Activated CD4-positive, alpha-beta T cell treated with anti-CD3 and anti-CD28 coated beads for 24 hours (primary cell): Measurements from ENCODE around the gene VOPP1.
A peak's percentile ranks its signal among the peaks of the same experiment; 100 is the strongest.

Source experiments
- DNase-seq, 2 donors: peaks; one replicate each; pipeline ENCODE4 v3.0.0-alpha.2; 2020; ENCODE audit warnings: low read depth in 2 of 2

VOPP1 gene

GRCh38 chr7:55576753-55577152 lies 4.5 kb upstream of the VOPP1 start:
- DNase-seq: no peak

DNA sequence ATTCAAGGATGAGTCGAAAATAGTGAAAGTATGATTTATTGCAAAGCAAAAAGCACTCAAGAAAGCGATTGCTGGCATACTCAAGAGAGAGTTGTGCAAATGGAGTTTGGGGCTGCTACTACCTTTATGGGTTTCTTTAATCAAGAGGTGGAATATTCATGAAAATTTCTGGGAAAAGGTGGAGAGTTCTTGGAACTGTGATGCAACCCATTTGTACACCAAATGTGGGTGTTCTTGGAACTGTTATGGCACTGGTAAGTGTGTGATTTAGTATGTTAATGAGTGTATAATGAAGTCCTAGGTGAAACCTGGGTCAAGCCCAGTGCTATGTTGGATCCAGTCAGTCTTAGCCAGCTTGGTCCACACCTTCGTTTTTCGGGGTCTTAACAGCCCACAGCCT lies 3.4 kb upstream of the VOPP1 start:
- DNase-seq: no peak

DNA sequence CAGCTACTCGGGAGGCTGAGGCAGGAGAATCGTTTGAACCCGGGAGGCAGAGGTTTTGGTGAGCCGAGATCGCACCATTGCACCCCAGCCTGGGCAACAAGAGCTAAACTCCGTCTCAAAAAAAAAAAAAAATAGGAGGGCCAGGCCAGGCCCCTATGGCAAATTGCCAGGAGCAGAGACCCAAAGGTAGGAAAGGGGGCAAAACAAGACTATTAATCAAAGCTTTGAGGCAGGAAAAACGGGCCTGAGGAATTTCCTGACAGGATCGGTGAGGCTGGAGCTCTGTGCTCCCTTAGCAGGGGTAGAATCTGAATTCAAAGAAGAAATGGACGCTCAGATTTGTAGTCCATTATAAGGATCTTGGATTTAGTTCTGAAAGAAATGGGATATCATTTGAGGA lies 2.8 kb upstream of the VOPP1 start:
- DNase-seq: no peak

- no peak for DNase-seq
Observed at GRCh38 chr7:55574051-55574717, 1.9 kb upstream of the VOPP1 start.

DNA sequence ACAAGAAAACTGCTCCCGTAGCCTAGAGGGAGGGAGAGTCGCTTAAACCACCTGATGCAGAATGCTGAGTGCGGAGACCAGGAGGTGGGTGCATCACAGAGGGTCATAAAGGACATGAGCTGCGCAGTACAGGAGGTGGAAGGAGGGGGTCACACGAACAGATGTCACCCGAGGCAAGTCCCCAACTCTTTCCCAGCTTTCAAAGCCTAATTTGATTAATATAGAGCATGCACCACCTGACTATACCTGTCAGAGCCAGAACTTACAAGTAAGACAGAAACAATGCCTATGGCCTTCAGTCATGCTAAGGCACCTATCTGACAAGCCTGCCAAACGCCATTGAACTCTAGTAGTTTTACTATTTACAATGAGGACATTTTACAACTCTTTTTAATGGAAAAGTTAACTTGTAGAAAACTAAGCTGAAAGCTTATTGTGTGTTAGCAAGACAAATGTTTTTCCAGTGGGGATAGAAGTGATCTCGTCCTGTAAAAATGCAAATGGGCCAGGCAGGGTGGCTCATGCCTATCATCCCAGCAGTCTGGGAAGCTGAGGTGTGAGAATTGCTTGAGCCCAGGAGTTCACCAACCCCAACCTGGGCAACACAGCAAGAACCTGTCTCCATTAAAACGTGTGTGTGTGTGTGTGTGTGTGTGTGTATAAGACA lies 1.1 kb upstream of the VOPP1 start:
- no peak for DNase-seq

- peak; percentile 39 to 41 for DNase-seq
Observed at GRCh38 chr7:55571511-55572377, 558 bp downstream of the VOPP1 start.

DNA sequence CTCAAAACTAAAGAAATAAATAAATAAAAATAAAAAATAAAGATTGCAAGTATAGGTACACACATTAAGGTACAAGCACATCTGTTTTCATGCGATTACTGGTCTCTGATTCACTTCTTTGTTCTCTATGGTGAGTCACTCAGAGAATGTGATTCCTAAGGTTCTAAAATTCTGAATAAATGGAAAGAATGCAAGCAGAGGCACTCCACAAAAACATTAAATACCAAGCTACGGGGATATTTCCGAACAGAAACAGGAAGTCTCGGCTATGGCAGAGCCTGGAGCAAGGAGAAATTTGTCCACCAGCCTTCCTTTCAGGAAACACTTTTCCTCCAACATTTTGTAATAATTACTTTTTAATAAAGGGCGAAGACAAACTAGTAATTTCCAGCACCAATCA lies 1.4 kb downstream of the VOPP1 start:
- DNase-seq: no peak

DNA sequence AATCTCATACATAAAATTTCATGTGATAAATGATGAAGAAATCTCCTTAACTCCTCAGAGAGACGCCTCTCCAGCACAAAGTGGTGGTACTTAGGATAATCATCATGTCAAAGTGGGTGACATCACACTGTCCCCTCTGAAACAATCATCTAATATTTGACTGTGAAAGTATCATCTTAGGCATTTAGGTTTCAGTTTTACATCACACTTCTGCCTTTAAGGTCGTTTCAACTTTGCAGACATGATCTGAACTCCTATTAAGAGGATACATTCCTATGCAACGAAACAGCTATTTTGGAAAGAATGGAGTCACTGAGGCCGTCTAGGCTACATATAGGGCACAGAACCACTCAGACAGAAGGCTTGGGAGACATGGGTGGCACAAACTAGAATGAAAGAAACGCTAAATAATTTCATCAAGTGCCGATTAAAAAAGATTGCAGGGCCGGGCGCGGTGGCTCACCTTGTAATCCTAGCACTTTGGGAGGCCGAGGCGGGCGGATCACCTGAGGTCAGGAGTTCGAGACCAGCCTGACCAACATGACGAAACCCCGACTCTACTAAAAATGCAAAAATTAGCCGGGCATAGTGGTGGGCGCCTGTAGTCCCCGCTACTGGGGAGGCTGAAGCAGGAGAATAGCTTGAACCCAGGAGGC lies 2.0 kb downstream of the VOPP1 start:
- no peak for DNase-seq

DNA sequence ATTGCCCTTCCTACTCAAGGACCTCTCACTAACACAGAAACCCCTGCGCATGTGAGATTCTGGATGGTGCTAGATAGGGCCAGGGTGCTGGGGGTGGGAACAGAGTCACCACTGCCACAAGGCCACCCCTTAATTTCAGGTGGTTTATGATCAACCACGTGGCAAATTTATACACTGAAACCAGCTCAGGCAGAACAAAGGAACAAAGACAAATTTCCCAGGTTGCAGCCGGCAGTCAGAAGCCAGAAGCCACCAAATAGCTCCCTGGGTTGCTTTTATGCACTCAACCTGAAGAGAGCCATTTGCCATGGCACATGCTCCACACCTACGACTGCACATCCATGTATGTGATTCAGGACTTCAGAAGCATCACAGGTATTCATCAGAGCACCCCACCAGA lies 2.5 kb downstream of the VOPP1 start:
- peak in 1 of 2 donors; percentile 22 for DNase-seq

GRCh38 chr7:55569269-55569663 lies 3.0 kb downstream of the VOPP1 start:
- no peak for DNase-seq

DNA sequence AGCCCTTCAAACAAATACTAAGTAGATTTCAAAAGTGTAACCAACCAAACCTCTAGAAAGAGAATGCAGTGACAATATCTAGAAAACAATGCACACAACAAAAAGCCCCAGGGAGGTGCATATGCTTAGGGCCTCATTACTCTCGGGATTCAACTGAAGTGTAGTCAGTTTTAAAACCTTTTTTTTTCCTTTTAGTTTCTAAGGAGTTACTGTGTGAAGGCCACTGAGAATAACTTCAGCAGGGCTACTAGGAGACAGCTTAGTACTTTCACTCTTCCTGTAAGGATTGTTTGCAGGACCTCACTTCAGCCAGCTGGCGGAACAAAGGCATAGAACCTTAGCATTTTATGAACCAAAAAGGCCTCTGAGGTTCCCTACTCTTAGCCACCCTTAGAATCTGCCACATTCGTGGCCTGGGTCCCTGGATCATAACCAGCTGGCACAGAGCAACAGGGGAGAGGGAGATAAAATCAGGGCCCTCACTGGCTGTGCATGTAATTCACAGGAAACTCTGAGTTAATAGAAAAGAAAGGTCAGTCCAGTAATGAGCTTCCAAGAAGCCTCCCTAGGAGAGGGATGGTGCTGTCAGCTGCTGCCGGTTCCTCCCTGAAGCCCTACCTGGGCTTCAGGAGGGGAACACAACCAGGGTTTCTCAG lies 3.6 kb downstream of the VOPP1 start:
- no peak for DNase-seq

DNA sequence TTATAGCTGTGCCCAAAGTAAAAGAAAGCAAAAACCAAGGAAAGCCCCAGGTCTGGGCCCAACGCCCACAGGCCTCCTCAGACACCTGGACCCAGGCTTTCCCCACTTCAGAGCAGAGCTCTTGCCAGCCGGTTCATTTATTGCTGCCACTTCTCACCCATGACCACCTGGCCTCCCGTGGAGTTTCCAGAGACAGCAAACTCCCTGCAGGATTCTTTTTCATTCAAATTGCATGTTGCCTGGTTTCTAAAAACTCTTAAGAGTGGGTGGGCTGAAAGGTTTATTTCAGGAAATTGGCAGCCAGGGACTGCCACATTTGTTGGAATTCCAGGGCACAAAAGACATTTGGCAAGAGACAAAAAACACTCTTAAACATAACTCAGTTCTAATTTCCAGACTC lies 4.7 kb downstream of the VOPP1 start:
- no peak for DNase-seq

DNA sequence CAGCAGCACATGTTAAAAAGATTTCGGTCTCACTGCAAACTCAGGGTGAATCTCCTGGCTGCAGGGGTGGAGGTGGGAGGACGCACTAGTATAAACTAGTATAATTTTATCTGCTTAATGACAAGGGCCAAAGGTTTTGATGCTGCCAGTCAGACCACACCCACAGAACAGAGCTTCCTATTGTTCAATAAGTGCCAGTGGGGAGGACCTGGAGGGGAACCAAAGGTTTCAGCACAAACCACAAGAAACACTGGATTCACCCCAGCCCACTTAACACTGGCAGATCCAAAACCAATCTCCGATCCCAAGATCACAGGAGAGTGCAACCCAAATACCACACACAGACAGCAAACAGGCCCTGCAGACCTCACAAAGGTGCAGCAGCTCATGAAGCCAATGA lies 6.6 kb downstream of the VOPP1 start:
- DNase-seq: no peak

- DNase-seq: no peak
Observed at GRCh38 chr7:55563596-55564325, 8.5 kb downstream of the VOPP1 start.

GRCh38 chr7:55561690-55562089 lies 10.6 kb downstream of the VOPP1 start:
- DNase-seq: no peak

- DNase-seq: no peak
Observed at GRCh38 chr7:55558962-55559920, 13.1 kb downstream of the VOPP1 start.

GRCh38 chr7:55557666-55558188 lies 14.6 kb downstream of the VOPP1 start:
- DNase-seq: no peak

DNA sequence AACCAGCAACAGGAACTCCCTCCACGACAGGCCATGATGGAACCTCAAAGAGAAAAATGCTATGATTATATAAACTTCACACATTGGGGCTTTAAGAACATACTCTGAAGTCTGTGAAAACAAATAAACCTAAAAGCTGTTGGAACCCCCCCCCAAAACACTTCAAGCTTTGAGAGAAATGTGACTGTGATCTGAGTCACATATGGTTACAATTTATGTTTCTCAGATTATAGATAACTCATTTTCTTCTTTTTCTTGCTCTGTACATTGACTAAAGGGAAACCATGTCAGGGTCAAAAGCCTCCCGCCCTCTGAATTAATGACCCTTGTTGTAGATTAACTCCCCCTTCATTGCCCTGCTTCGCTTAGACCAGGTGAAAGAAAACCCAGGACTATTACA lies 15.8 kb downstream of the VOPP1 start:
- DNase-seq: no peak

GRCh38 chr7:55556031-55556430 lies 16.3 kb downstream of the VOPP1 start:
- DNase-seq: no peak

GRCh38 chr7:55555160-55555559 lies 17.1 kb downstream of the VOPP1 start:
- DNase-seq: no peak
